ENCODE results near the gene PPP1R15A.
A peak's percentile ranks its signal among the peaks of the same experiment; 100 is the strongest.
"Not testable (repeated sequence)": the region's sequence is repeated elsewhere in the genome, so short reads cannot be mapped to it uniquely, and the experiment has no call there.

Gene PPP1R15A

GRCh38 chr19:48859711-48860572, 12.3 kb upstream of the PPP1R15A start:
- no peak for DNase-seq (ENCODE audit: low read depth)

- DNase-seq (ENCODE audit: low read depth): no peak
These were observed 10.9 kb upstream of the PPP1R15A start for GRCh38 chr19:48861313-48861712.

- DNase-seq (ENCODE audit: low read depth): no peak
These were observed 9.4 kb upstream of the PPP1R15A start for GRCh38 chr19:48862827-48863226.

DNA sequence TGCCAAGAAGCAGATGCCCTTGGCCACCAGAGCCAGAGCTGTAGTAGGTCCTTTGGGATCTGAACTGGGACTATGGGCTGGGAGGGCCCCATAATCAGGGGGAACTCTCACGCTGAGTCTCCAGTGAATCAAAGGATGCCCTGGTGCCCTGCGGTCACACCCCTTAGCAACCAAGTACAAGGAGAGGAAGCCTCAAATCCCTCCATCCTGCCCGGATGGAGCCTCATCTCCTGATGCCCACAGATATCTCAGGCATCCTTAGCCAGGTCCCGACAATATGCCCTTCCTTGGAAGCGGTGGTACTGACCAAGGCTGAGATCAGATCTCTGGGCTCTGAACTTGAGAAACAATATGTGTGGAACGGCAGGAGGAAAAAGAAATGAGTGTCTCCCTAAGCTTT, 5.5 kb upstream of the PPP1R15A start:
- no peak for DNase-seq (ENCODE audit: low read depth)

DNA sequence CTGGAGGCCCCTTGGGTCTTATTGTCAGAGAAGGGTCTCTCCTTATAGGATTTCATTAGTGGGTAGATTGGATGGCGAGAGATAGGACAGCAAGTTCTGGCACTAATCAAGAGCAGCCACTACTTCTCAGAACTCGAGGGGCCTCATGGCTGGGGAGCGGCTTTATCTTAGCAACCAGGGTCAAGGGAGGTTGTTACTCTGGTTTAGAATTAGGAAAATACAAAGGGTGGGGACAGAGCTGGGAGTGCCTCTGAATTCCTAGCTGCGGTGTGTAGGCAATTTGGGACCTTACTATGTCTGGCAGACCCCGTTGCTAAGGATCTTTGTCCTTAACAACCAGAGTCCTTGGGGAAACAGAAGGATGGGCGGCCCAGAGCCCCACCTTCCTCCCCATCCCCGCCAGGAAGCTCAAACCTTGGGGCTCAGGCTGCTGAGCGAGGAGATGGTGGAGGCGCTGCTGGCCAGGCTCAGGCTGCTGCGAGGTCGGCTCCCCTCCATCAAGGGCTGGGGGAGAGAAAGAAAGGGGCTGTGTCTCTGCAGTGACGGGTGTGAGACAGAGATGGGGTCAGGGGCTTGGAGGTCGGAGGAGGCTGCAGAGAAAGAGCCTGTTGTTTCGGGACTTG, 5.0 kb upstream of the PPP1R15A start:
- DNase-seq (ENCODE audit: low read depth): no peak

- no peak for DNase-seq (ENCODE audit: low read depth)
These were observed 4.5 kb upstream of the PPP1R15A start for GRCh38 chr19:48867746-48868113.

DNA sequence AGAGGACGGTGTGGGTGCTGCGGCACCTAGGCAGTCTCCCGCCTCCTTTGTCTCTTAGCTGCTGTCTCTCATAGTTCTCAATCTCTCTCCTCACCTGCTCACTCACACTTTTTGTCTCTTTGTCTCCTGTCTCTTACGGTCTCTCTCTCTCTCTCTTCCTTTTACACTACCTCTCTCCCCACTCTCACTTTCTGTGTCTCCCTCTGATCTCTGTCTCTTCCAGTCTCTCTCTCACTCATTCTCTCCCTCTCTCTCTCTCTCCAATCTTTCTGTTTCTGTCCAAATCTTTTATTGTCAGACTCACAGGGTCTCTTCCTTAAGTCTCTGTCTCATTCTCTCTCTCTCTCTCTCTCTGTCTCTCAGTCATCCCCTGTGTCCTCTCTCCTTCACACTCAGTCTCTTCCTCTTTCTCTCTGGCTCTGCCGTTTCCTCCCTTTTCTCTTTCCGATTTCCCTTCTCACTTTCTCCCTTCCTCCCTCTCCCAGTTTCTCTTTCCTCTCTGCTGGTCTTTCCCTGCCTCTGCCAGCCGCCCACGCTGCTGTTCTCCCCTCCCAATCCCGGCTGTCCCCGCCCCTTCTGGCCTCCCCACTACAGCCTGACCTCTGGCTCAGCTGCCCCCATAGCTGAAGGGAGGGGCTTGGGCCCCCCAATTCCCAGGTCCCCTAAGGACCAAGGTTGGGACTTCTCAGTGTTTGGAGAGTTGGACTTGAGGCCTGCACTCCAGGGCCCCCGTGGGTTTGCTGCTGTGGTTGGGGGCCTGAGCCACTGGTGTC, 3.9 kb upstream of the PPP1R15A start, which contains the start of gene PLEKHA4:
Gene PLEKHA4 (minus strand): TSS at position 504 of the 773 bp plus-strand sequence. CDS start 997 bp downstream, outside the sequence.
- DNase-seq (ENCODE audit: low read depth): no peak

DNA sequence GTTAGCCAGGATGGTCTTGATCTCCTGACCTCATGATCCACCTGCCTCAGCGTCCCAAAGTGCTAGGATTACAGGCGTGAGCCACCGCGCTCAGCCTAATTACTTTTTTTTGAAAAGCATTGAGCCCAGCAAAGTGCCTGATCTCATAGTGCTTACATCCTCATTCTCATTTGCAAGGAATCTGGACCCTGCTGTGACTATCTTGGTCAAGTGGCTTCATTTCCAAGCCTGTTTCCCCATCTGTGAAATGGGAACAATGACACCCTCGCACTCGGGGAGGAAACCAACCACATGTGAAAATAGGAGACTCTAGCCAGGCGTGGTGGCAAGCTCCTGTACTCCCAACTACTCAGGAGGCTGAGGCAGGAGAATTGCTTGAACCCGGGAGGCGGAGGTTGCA, 2.2 kb upstream of the PPP1R15A start:
- DNase-seq (ENCODE audit: low read depth): no peak

DNA sequence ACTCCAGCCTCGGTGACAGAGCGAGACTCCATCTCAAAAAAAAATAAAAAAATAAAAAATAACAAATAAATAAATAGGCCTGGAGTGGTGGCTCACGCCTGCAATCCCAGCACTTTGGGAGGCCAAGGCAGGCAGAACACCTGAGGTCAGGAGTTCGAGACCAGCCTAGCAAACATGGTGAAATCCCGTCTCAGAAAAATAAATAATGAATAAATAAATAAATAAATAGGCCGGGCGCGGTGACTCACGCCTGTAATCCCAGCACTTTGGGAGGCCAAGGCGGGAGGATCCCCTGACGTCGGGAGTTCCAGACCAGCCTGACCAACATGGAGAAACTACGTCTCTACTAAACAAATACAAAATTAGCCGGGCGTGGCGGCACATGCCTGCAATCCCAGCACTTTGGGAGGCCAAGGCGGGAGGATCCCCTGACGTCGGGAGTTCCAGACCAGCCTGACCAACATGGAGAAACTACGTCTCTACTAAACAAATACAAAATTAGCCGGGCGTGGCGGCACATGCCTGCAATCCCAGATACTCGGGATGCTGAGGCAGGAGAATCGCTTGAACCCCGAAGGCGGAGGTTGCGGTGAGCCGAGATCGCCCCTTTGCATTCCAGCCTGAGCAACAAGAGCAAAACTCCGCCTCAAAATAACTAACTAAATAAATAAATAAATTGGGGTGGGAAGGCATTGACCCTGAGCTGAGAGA, 595 bp upstream of the PPP1R15A start:
- not testable (repeated sequence) for DNase-seq (ENCODE audit: low read depth)

DNA sequence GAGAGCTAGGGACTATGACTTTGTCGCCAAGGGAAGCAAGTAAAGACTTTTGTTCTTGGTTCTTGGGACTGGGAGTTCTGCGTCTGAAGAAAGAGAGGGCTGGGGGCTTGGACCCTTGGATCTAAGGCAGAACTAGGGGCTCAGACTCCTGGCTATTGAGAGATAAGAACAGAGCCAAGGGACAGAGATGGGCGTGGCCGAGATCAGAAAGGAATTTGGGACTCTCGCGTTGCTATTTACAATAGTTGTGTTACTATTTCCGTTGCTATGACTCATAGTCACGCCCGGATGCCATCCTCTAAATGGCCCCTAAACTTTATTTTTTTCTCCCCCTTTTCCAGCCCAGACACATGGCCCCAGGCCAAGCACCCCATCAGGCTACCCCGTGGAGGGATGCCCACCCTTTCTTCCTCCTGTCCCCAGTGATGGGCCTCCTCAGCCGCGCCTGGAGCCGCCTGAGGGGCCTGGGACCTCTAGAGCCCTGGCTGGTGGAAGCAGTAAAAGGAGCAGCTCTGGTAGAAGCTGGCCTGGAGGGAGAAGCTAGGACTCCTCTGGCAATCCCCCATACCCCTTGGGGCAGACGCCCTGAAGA, 759 bp downstream of the PPP1R15A start:
- peak; percentile 51 for DNase-seq (ENCODE audit: low read depth)

DNA sequence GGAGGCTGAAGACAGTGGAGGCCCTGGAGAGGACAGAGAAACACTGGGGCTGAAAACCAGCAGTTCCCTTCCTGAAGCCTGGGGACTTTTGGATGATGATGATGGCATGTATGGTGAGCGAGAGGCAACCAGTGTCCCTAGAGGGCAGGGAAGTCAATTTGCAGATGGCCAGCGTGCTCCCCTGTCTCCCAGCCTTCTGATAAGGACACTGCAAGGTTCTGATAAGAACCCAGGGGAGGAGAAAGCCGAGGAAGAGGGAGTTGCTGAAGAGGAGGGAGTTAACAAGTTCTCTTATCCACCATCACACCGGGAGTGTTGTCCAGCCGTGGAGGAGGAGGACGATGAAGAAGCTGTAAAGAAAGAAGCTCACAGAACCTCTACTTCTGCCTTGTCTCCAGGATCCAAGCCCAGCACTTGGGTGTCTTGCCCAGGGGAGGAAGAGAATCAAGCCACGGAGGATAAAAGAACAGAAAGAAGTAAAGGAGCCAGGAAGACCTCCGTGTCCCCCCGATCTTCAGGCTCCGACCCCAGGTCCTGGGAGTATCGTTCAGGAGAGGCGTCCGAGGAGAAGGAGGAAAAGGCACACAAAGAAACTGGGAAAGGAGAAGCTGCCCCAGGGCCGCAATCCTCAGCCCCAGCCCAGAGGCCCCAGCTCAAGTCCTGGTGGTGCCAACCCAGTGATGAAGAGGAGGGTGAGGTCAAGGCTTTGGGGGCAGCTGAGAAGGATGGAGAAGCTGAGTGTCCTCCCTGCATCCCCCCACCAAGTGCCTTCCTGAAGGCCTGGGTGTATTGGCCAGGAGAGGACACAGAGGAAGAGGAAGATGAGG, 1.5 kb downstream of the PPP1R15A start:
- no peak for DNase-seq (ENCODE audit: low read depth)

DNA sequence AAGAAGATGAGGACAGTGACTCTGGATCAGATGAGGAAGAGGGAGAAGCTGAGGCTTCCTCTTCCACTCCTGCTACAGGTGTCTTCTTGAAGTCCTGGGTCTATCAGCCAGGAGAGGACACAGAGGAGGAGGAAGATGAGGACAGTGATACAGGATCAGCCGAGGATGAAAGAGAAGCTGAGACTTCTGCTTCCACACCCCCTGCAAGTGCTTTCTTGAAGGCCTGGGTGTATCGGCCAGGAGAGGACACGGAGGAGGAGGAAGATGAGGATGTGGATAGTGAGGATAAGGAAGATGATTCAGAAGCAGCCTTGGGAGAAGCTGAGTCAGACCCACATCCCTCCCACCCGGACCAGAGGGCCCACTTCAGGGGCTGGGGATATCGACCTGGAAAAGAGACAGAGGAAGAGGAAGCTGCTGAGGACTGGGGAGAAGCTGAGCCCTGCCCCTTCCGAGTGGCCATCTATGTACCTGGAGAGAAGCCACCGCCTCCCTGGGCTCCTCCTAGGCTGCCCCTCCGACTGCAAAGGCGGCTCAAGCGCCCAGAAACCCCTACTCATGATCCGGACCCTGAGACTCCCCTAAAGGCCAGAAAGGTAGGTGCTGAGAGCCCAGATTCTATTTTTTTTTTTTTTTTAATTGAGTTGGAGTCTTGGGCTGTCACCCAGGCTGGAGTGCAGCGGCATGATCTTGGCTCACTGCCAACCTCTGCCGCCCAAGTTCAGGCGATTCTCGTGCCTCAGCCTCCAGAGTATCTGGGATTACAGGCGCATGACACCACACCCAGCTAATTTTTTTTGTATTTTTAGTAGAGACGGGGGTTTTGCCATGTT, 2.3 kb downstream of the PPP1R15A start:
- no peak for DNase-seq (ENCODE audit: low read depth)

DNA sequence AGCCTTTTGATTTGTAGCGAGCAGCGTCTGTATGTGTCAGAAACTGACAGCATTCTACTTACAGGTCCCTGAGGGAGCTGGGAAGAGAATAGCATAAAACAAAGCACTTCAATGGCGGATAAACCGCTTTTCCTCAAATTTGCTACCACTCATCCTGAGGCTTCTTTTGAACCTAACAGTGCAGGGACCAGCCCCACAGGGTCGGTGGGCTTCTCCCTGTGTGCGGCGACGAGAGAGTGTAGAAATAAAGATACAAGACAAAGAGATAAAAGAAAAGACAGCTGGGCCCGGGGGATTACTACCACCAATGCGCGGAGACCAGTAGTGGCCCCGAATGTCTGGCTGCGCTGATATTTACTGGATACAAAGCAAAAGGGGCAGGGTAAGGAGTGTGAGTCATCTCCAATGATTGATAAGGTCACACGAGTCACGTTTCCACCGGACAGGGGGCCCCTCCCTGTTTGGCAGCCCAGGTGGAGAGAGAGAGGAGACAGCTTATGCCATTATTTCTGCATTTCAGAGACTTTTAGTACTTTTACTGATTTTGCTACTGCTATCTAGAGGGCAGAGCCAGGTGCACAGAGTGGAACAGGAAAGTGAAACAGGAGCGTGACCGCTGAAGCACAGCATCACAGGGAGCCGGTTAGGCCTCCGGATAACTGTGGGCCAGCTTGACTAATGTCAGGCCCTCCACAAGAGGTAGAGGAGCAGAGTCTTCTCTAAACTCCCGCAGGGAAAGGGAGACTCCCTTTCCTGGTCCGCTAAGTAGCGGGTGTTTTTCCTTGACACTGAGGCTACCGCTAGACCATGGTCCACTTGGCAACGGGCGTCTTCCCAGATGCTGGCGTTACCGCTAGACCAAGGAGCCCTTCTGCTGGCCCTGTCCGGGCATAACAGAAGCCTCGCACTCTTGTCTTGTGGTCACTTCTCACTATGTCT, 4.1 kb downstream of the PPP1R15A start:
- not testable (repeated sequence) for DNase-seq (ENCODE audit: low read depth)

GRCh38 chr19:48877855-48878195, 5.6 kb downstream of the PPP1R15A start:
- DNase-seq (ENCODE audit: low read depth): no peak

DNA sequence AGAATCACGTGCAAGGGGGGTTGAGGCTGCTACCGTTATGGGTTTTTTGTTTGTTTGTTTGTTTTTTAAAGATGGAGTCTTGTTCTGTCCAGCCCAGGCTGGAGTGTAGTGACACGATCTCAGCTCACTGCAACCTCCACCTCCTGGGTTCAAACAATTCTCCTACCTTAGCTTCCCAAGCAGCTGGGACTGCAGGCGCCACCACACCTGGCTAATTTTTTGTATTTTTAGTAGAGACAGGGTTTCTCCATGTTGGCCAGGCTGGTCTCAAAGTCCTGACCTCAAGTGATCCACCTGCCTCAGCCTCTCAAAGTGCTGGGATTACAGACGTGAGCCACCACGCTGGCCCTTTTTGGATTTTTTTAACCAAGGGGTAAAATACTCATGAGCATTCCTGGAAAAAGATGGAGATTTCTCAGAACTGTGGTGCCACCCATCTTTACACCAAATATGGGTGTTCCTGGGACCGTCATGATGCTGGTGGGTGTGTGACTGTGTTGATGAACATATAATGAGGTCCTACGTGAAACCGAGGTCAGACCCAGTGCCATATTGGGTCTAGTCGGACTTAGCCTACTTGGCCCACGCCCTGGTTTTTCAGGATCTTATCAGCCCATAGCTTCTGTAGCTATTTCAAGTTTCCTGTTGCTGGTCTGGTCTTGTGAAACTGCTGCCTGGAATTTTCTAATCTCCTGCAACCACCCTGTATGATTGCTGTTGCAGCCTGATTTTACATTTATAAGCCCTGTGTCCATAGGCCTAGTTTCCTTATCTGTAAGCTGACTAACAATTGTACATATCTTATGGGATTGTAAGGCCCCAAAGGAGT, 6.2 kb downstream of the PPP1R15A start:
- no peak for DNase-seq (ENCODE audit: low read depth)

DNA sequence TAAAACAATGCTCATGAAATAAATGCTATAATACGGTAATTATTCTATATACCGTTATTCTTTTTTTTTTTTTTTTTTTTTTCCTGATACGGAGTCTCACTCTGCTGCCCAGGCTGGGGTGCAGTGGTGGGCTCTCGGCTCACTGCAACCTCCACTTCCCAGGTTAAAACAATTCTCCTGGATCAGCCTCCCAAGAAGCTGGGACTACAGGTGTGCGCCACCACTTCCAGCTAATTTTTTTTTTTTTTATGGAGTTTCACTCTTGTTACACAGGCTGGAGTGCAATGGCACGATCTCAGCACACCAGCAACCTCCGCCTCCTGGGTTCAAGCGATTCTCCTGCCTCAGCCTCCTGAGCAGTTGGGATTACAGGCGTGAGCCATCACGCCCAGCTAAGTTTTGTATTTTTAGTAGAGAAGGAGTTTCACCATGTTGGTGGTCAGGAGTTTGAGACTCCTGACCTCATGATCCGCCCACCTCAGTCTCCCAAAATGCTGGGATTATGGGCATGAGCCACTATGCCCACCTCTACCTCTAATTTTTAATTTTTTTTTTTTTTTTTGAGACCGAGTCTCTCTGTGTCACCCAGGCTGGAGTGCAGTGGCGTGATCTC, 6.9 kb downstream of the PPP1R15A start:
- DNase-seq (ENCODE audit: low read depth): no peak

DNA sequence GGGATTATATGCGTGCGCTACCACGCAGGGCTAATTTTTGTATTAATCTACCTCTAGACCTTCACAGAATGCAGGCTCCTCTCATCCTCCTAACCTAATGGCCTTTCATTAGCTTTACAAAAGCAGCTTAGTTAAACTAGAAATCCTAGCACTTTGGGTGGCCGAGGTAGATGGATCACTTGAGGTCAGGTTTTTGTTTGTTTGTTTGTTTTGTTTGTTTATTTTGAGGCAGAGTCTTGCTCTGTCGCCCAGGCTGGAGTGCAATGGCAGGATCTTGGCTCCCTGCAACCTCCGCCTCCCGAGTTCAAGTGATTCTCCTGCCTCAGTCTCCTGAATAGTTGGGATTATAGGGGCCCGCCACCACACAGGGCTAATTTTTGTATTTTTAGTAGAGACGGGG, 7.5 kb downstream of the PPP1R15A start:
- not testable (repeated sequence) for DNase-seq (ENCODE audit: low read depth)
